Endodermal cell (in vitro differentiated cells): ENCODE measurements around the gene CNNM1. TPM values are rescaled to one million over a fixed set of nuclear protein-coding genes. Genes with fewer than 3 reads are reported as not detected.
A peak's percentile ranks its signal among the peaks of the same experiment; 100 is the strongest.

Experiments
- DNase-seq: peaks from one replicate; pipeline ENCODE4 v3.0.0-alpha.2; 2017
- H3K27ac ChIP-seq: 2 replicates; pipeline ENCODE4 v1.5.1; 2013; ENCODE audit warnings: mild to moderate bottlenecking, low read depth, low read length, moderate library complexity
- H3K27me3 ChIP-seq: 2 replicates; pipeline ENCODE4 v1.6.1; 2013; ENCODE audit warnings: mild to moderate bottlenecking, low read length, moderate library complexity; ENCODE audit not compliant: insufficient read depth, control insufficient read depth, poor library complexity, severe bottlenecking
- H3K36me3 ChIP-seq: 2 replicates; pipeline ENCODE4 v1.7.0; 2013; ENCODE audit warnings: mild to moderate bottlenecking, low read length, moderate library complexity; ENCODE audit not compliant: control insufficient read depth, insufficient read depth
- H3K4me1 ChIP-seq: one replicate; pipeline ENCODE4 v1.7.0; 2013; ENCODE audit warnings: low read length; ENCODE audit not compliant: control insufficient read depth, insufficient read depth
- H3K4me3 ChIP-seq: 2 replicates; pipeline ENCODE4 v1.5.1; 2013; ENCODE audit warnings: mild to moderate bottlenecking, low read length, moderate library complexity
- H3K9ac ChIP-seq: 2 replicates; pipeline ENCODE4 v1.6.1; 2013; ENCODE audit warnings: mild to moderate bottlenecking, low read length, moderate library complexity; ENCODE audit not compliant: poor library complexity, severe bottlenecking; ENCODE audit errors: extremely low read depth
- H3K9me3 ChIP-seq: 2 replicates; pipeline ENCODE4 v1.6.1; 2013; ENCODE audit warnings: mild to moderate bottlenecking, low read length, moderate library complexity; ENCODE audit not compliant: control insufficient read depth
- H3K27ac Mint-ChIP-seq: 2 replicates; pipeline ENCODE4 v1.8.0; 2020; ENCODE audit warnings: mixed read lengths
- H3K27me3 Mint-ChIP-seq: 2 replicates; pipeline ENCODE4 v1.8.0; 2021; ENCODE audit warnings: mild to moderate bottlenecking, mixed read lengths; ENCODE audit not compliant: insufficient read depth
- H3K36me3 Mint-ChIP-seq: 2 replicates; pipeline ENCODE4 v1.8.0; 2020; ENCODE audit warnings: low read depth, mixed read lengths
- H3K4me1 Mint-ChIP-seq: 2 replicates; pipeline ENCODE4 v1.8.0; 2020; ENCODE audit warnings: mixed read lengths
- H3K4me3 Mint-ChIP-seq: 2 replicates; pipeline ENCODE4 v1.8.0; 2020; ENCODE audit warnings: mild to moderate bottlenecking, moderate library complexity, mixed read lengths
- H3K9me3 Mint-ChIP-seq: 2 replicates; pipeline ENCODE4 v1.8.0; 2020; ENCODE audit warnings: mild to moderate bottlenecking, mixed read lengths
- WGBS, 2 experiments: methylation state at CpG; one replicate each; pipeline versions ENCODE4 v1.1.5 to v1.1.7; 2013; ENCODE audit warnings: missing lambda C conversion rate in 2 of 2, mixed read lengths in 1 of 2; ENCODE audit not compliant: insufficient coverage in 1 of 2, insufficient read length in 1 of 2; 5-methylcytosine and 5-hydroxymethylcytosine counted together
- total RNA-seq, 2 donors: library from RNA; stranded (reverse); fragmentation: NEBNext Ultra II Directional in 1 of 2; extraction: Animal tissue kit (Norgen Biotek cat#: 25700) in 1 of 2; gene quantifications; 2 replicates in 1 of 2; 3 replicates in 1 of 2; pipeline ENCODE4 v1.2.1, GENCODE V29; 2021
- TF ChIP-seq, protein P1 (sequence below): fragments of 200-600 bp; sonication (generic); conservative IDR thresholded peaks from 2 replicates; pipeline ENCODE4 v1.5.0; 2021; ENCODE audit warnings: antibody characterized with exemption, mild to moderate bottlenecking

CNNM1 gene
- total RNA-seq, 2 donors from 2014 or later = 2.8 to 3.8 TPM

DNA sequence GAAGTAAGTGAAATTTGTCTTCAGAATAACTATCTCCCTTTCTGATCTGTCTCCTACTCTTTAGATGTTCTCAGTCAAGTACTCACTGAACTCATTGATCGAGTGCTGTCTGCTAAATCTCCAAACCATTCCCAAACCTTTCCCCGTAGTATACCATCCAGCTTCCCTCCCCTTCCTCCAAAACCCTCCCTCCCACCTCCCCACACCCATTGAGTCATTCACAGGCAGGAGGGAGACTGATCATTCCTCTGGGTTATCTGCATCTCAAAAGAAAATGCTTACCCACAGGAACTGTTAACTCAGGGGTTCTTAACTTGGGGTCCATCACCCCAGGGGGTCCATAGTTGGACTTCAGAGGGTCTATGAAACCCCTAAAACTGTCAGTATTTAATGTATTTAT lies 63.9 kb downstream of the CNNM1 start:
- Histone ChIP-seq H3K27me3 (no peaks in the 10 kb centered on the region), H3K4me3 (no peak overlapping the region), H3K27ac (no peak overlapping the region), H3K9me3 (no peaks in the 10 kb centered on the region), H3K36me3 (peaks cover 17% of the 10 kb centered on the region), H3K9ac (no peak overlapping the region), H3K4me1 (peaks cover 22% of the 10 kb centered on the region)
- Mint-ChIP-seq H3K4me3 (peak overlapping the region; percentile 41), H3K27ac (no peak overlapping the region), H3K9me3 (no peaks in the 10 kb centered on the region), H3K36me3 (peaks cover 12% of the 10 kb centered on the region), H3K4me1 (peaks cover 61% of the 10 kb centered on the region), H3K27me3 (peaks cover 6% of the 10 kb centered on the region)
- WGBS, 2 experiments = 14 to 31% methylated on average over 1 to 2 of the region's 2 CpGs
- peak; percentile 80 for DNase-seq
- TF ChIP-seq, protein P1, sequence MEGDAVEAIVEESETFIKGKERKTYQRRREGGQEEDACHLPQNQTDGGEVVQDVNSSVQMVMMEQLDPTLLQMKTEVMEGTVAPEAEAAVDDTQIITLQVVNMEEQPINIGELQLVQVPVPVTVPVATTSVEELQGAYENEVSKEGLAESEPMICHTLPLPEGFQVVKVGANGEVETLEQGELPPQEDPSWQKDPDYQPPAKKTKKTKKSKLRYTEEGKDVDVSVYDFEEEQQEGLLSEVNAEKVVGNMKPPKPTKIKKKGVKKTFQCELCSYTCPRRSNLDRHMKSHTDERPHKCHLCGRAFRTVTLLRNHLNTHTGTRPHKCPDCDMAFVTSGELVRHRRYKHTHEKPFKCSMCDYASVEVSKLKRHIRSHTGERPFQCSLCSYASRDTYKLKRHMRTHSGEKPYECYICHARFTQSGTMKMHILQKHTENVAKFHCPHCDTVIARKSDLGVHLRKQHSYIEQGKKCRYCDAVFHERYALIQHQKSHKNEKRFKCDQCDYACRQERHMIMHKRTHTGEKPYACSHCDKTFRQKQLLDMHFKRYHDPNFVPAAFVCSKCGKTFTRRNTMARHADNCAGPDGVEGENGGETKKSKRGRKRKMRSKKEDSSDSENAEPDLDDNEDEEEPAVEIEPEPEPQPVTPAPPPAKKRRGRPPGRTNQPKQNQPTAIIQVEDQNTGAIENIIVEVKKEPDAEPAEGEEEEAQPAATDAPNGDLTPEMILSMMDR = no peak

DNA sequence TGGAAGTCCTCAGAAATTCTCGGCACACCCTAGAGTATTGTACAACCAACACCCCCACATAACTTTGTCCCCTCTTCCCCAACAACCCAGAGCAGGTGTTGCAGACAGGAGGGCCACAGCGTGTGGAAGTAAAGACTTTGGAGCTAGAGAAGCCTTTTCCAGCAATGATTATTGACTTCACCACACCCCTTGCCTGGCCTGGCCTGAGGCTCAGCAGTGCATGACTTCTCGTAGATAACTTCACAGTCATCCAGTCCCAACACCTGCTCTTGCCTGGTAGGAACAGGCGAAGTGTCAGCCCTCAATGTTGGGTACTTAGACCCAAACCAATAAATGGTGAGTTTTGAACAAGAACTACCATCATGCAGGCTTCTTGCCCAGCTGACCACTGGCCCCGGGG lies 64.5 kb downstream of the CNNM1 start:
- Mint-ChIP-seq H3K9me3 (no peaks in the 10 kb centered on the region), H3K27ac (no peak overlapping the region), H3K4me1 (peaks cover 61% of the 10 kb centered on the region), H3K4me3 (no peak overlapping the region), H3K36me3 (peaks cover 14% of the 10 kb centered on the region), H3K27me3 (peaks cover 6% of the 10 kb centered on the region)
- Histone ChIP-seq H3K27me3 (no peaks in the 10 kb centered on the region), H3K4me1 (peaks cover 22% of the 10 kb centered on the region), H3K4me3 (no peak overlapping the region), H3K36me3 (peaks cover 24% of the 10 kb centered on the region), H3K9me3 (no peaks in the 10 kb centered on the region), H3K27ac (no peak overlapping the region), H3K9ac (no peak overlapping the region)
- TF ChIP-seq, protein P1 = no peak
- DNase-seq = no peak
- 77 to 94% methylated on average over 4 to 5 of the region's 5 CpGs for WGBS, 2 experiments

DNA sequence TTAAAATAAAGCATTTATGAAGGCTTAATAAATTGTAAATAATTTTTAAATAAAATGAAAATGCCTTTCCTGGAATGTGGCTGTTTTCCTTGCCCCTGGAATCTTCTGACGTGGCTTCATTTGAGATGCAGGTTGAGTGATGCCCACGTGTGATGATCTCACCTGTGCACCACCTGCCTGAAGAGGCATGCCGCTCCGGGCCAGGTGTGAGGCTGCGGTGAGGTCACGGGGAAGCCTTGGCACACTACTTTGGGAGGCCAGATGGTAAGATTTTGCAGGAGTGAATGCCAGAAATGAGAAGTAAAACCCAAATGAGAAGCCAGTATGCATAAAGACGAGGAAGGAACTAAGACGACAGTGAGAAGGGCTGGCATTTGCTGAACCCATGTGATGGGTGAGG lies 65.1 kb downstream of the CNNM1 start:
- 91 to 95% methylated on average over 6 to 8 of the region's 8 CpGs for WGBS, 2 experiments
- H3K27ac Mint-ChIP-seq = no peak overlapping the region
- no peak overlapping the region for H3K4me3 Mint-ChIP-seq
- H3K36me3 Mint-ChIP-seq = peaks cover 16% of the 10 kb centered on the region
- peaks cover 61% of the 10 kb centered on the region for H3K4me1 Mint-ChIP-seq
- Histone ChIP-seq H3K27ac (no peak overlapping the region), H3K9ac (no peak overlapping the region), H3K36me3 (peaks cover 26% of the 10 kb centered on the region), H3K27me3 (no peaks in the 10 kb centered on the region), H3K4me3 (no peak overlapping the region), H3K4me1 (peaks cover 22% of the 10 kb centered on the region), H3K9me3 (no peaks in the 10 kb centered on the region)
- peaks cover 6% of the 10 kb centered on the region for H3K27me3 Mint-ChIP-seq
- H3K9me3 Mint-ChIP-seq = no peaks in the 10 kb centered on the region
- DNase-seq = no peak
- TF ChIP-seq, protein P1 = no peak
